Omental fat pad (tissue), 4 donors: ENCODE results near the gene HABP2. TPM values are rescaled to one million over a fixed set of nuclear protein-coding genes. Genes with fewer than 3 reads are reported as not detected.

ENCODE experiments used
- ATAC-seq: fragments of 150-250 bp; one replicate; pipeline ENCODE4 v1.9.1; 2016; ENCODE audit warnings: mild to moderate bottlenecking, moderate library complexity; ENCODE audit not compliant: low FRiP score
- DNase-seq: peaks from one replicate; pipeline ENCODE4 v3.0.0-alpha.2; 2019; ENCODE audit warnings: low spot score
- total RNA-seq, 4 donors: library from RNA; depleted of rRNA; stranded (reverse); fragments of >200 nt; gene quantifications; one replicate each; pipeline ENCODE4 v1.1.0, GENCODE V29; 2016
- TF ChIP-seq, protein P1 (sequence below), 3 donors: fragments of 450-650 bp; IDR thresholded peaks; one replicate each; pipeline ENCODE4 v1.5.1; 2016 to 2017; ENCODE audit warnings: antibody characterized with exemption in 3 of 3, mild to moderate bottlenecking in 3 of 3, moderate library complexity in 2 of 3

The HABP2 gene
- total RNA-seq, 4 donors from 2014 or later = not detected

- DNase-seq = no peak
Measured at GRCh38 chr10:113572520-113573290, 19.9 kb downstream of the HABP2 start.

DNA sequence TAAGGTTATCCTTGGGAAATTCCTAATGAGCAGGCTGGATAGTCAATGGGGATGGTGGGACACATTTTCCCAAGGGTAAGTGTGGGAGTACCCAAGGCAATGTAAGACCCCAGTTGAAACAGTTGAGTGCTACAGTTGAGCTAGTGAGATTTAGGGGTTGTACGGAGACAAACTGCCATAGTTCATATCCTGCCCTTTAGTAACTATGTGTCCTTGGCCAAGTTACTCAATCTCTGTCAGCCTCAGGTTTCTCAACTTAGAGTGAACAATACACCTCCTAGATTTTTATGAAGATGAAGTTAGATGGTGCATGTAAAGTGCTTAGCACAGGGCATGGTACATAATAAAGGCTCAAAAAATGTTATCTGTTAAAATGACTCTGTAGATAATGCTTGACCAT, 20.5 kb downstream of the HABP2 start:
- no peak for ATAC-seq
- DNase-seq = no peak
- TF ChIP-seq, protein P1, sequence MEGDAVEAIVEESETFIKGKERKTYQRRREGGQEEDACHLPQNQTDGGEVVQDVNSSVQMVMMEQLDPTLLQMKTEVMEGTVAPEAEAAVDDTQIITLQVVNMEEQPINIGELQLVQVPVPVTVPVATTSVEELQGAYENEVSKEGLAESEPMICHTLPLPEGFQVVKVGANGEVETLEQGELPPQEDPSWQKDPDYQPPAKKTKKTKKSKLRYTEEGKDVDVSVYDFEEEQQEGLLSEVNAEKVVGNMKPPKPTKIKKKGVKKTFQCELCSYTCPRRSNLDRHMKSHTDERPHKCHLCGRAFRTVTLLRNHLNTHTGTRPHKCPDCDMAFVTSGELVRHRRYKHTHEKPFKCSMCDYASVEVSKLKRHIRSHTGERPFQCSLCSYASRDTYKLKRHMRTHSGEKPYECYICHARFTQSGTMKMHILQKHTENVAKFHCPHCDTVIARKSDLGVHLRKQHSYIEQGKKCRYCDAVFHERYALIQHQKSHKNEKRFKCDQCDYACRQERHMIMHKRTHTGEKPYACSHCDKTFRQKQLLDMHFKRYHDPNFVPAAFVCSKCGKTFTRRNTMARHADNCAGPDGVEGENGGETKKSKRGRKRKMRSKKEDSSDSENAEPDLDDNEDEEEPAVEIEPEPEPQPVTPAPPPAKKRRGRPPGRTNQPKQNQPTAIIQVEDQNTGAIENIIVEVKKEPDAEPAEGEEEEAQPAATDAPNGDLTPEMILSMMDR (IDR thresholded peaks at IDR 0.05) = no peak

More at GRCh38 chr10:113572520-113573290, 19.9 kb downstream of the HABP2 start:
- ATAC-seq = no peak
- TF ChIP-seq, protein P1 (IDR thresholded peaks at IDR 0.05) = no peak

- DNase-seq (no peak), ATAC-seq (no peak)
Measured at GRCh38 chr10:113576852-113577251, 24.0 kb downstream of the HABP2 start.

DNA sequence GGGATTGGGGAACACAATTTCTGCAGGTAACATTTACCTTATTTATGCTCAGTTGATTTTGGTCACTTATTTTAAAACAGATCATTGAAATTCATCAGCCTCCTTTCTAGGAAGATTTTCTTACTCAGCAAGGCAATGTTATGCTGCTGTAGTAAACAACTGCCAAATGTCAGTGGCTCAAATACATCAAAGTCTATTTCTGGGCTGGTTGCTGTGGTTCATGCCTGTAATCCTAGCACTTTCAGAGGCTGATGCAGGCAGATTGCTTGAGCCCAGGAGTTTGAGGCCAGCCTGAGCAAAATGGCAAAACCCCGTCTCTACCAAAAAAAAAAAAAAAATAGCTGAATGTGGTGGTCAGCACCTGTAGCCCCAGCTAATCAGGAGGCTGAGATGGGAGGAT, 25.9 kb downstream of the HABP2 start:
- DNase-seq = no peak
- TF ChIP-seq, protein P1 (IDR thresholded peaks at IDR 0.05) = no peak
- ATAC-seq = no peak

More at GRCh38 chr10:113576852-113577251, 24.0 kb downstream of the HABP2 start:
- TF ChIP-seq, protein P1 (IDR thresholded peaks at IDR 0.05) = no peak

GRCh38 chr10:113581092-113581491, 28.2 kb downstream of the HABP2 start:
- DNase-seq (no peak), ATAC-seq (no peak)
- TF ChIP-seq, protein P1 (IDR thresholded peaks at IDR 0.05) = no peak

GRCh38 chr10:113583571-113583970, 30.7 kb downstream of the HABP2 start:
- DNase-seq (no peak), ATAC-seq (no peak)
- TF ChIP-seq, protein P1 (IDR thresholded peaks at IDR 0.05) = no peak

DNA sequence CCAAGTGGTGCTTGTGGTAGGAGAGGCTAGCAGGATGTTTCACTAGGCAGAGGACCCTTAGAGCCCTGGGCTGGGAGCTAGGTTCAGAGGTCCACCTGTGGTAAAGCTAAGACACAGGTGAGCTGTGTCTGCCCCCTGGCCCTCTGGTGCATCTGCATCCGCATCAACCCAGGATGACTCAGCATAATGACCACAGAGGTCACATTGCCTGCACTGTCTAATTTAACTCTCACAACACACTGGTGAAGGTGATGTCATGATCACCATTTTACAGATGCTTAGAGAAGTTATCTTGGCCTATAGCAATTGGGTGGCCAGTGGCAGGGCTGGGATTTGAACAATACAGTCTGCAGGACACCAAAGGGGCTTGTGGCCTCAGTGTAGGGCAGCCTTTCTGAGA, 33.1 kb downstream of the HABP2 start:
- no peak for ATAC-seq
- TF ChIP-seq, protein P1 (IDR thresholded peaks at IDR 0.05) = no peak

More for the DNA sequence above, 33.1 kb downstream of the HABP2 start:
- no peak for DNase-seq
